ENCODE data around the gene GRPR.
"Not testable (repeated sequence)": the region's sequence is repeated elsewhere in the genome, so short reads cannot be mapped to it uniquely, and the experiment has no call there.

GRPR gene

GRCh38 chrX:16141422-16142245, 18.3 kb downstream of the GRPR start:
- H3K4me3 ChIP-seq (ENCODE audit: low read depth, low read length): no peak overlapping the region
- no peak for DNase-seq (ENCODE audit: low read depth)
- no peak for TF ChIP-seq CTCF (IDR thresholded peaks at IDR 0.05; ENCODE audit: control insufficient read depth, extremely low read depth, insufficient read depth)

GRCh38 chrX:16142246-16142558, 18.8 kb downstream of the GRPR start:
- no peak for TF ChIP-seq CTCF (IDR thresholded peaks at IDR 0.05; ENCODE audit: control insufficient read depth, extremely low read depth, insufficient read depth)
- no peak overlapping the region for H3K4me3 ChIP-seq (ENCODE audit: low read depth, low read length)
- DNase-seq (ENCODE audit: low read depth): no peak

GRCh38 chrX:16143968-16144367, 20.6 kb downstream of the GRPR start:
- no peak for DNase-seq (ENCODE audit: low read depth)
- no peak for TF ChIP-seq CTCF (IDR thresholded peaks at IDR 0.05; ENCODE audit: control insufficient read depth, extremely low read depth, insufficient read depth)
- H3K4me3 ChIP-seq (ENCODE audit: low read depth, low read length): no peak overlapping the region

GRCh38 chrX:16144420-16144819, 21.1 kb downstream of the GRPR start:
- no peak for TF ChIP-seq CTCF (IDR thresholded peaks at IDR 0.05; ENCODE audit: control insufficient read depth, extremely low read depth, insufficient read depth)
- DNase-seq (ENCODE audit: low read depth): no peak

GRCh38 chrX:16145093-16145492, 21.7 kb downstream of the GRPR start:
- DNase-seq (ENCODE audit: low read depth); H3K4me3 ChIP-seq (ENCODE audit: low read depth, low read length): not testable (repeated sequence)

More at GRCh38 chrX:16144420-16144819, 21.1 kb downstream of the GRPR start:
- no peak overlapping the region for H3K4me3 ChIP-seq (ENCODE audit: low read depth, low read length)

GRCh38 chrX:16145656-16146055, 22.3 kb downstream of the GRPR start:
- TF ChIP-seq CTCF (IDR thresholded peaks at IDR 0.05; ENCODE audit: control insufficient read depth, extremely low read depth, insufficient read depth): no peak
- H3K4me3 ChIP-seq (ENCODE audit: low read depth, low read length): no peak overlapping the region
- DNase-seq (ENCODE audit: low read depth): no peak

- no peak for TF ChIP-seq CTCF (IDR thresholded peaks at IDR 0.05; ENCODE audit: control insufficient read depth, extremely low read depth, insufficient read depth)
- DNase-seq (ENCODE audit: low read depth): no peak
- no peak overlapping the region for H3K4me3 ChIP-seq (ENCODE audit: low read depth, low read length)
These were observed 25.5 kb downstream of the GRPR start for GRCh38 chrX:16148896-16149295.

Data from LNCaP clone FGC (cell line).